Measurements from ENCODE around the gene NOTCH3.

DNA sequence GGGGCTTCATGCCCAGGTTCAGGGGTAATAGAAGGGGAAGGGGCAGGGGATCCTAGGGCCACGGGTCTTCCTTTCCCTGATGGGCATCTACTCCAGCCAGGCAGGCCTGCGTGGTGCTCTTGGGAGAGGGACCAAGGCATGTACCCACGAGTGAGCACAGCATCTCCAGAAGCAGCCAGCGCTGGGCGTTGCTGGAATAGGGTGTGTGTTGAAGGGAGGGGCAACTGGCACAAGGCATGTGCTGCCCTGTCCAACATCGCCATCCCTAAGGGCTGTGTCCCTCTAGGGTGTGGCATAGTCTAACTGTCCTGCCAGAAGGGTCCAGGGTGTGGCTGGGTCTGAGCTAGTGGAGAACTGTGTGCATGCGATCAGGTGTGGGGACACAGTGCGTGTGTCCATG, 2.9 kb downstream of the NOTCH3 start:
- TF ChIP-seq, protein P1, sequence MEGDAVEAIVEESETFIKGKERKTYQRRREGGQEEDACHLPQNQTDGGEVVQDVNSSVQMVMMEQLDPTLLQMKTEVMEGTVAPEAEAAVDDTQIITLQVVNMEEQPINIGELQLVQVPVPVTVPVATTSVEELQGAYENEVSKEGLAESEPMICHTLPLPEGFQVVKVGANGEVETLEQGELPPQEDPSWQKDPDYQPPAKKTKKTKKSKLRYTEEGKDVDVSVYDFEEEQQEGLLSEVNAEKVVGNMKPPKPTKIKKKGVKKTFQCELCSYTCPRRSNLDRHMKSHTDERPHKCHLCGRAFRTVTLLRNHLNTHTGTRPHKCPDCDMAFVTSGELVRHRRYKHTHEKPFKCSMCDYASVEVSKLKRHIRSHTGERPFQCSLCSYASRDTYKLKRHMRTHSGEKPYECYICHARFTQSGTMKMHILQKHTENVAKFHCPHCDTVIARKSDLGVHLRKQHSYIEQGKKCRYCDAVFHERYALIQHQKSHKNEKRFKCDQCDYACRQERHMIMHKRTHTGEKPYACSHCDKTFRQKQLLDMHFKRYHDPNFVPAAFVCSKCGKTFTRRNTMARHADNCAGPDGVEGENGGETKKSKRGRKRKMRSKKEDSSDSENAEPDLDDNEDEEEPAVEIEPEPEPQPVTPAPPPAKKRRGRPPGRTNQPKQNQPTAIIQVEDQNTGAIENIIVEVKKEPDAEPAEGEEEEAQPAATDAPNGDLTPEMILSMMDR (IDR thresholded peaks at IDR 0.05; ENCODE audit: poor library complexity) = no peak
- TF ChIP-seq EZH2 (IDR thresholded peaks at IDR 0.05; ENCODE audit: borderline replicate concordance) (no peak), EZH2phosphoT487 (IDR thresholded peaks at IDR 0.05; ENCODE audit: low read depth, severe bottlenecking, unreplicated experiment) (no peak)
